SK-N-SH treated with all-trans-retinoic acid at 6 μM for 48 hours (cell line): ENCODE results near the gene IL26.

Experiments
- ARNTL ChIP-seq: fragments of 450-650 bp; formaldehyde crosslinking; IDR thresholded peaks from 2 replicates; pipeline ENCODE4 v1.5.0; 2020; ENCODE audit warnings: low read depth, mild to moderate bottlenecking, moderate library complexity, borderline replicate concordance
- BACH2 ChIP-seq: fragments of 250-450 bp; sonication (Bioruptor Pico); IDR thresholded peaks from 2 replicates; pipeline ENCODE4 v1.9.0; 2021; ENCODE audit warnings: mild to moderate bottlenecking, borderline replicate concordance
- CSRNP3 ChIP-seq: fragments of 250-450 bp; sonication (Bioruptor Pico); IDR thresholded peaks from 2 replicates; pipeline ENCODE4 v1.5.1; 2021; ENCODE audit warnings: mild to moderate bottlenecking, moderate library complexity
- PATZ1 ChIP-seq: fragments of 250-450 bp; sonication (Bioruptor Pico); IDR thresholded peaks from 2 replicates; pipeline ENCODE4 v1.8.0; 2020; ENCODE audit warnings: mild to moderate bottlenecking, moderate library complexity, borderline replicate concordance
- RARB ChIP-seq: fragments of 250-450 bp; sonication (Bioruptor Pico); IDR thresholded peaks from 2 replicates; pipeline ENCODE4 v1.8.0; 2021; ENCODE audit warnings: mild to moderate bottlenecking, moderate library complexity
- SNAI2 ChIP-seq: fragments of 250-450 bp; sonication (Bioruptor Pico); IDR thresholded peaks from 2 replicates; pipeline ENCODE4 v1.5.0; 2020; ENCODE audit warnings: mild to moderate bottlenecking, moderate library complexity
- TSHZ2 ChIP-seq: fragments of 250-450 bp; sonication (Bioruptor Pico); IDR thresholded peaks from 2 replicates; pipeline ENCODE4 v1.5.0; 2020; ENCODE audit warnings: mild to moderate bottlenecking, moderate library complexity
- ZFP3 ChIP-seq: fragments of 250-450 bp; sonication (Bioruptor Pico); IDR thresholded peaks from 2 replicates; pipeline ENCODE4 v1.5.0; 2020; ENCODE audit warnings: mild to moderate bottlenecking, moderate library complexity
- ZNF565 ChIP-seq: fragments of 450-650 bp; formaldehyde crosslinking; conservative IDR thresholded peaks from 2 replicates; pipeline ENCODE4 v1.5.0; 2020; ENCODE audit warnings: low read depth, mild to moderate bottlenecking, moderate library complexity
- ZNF8 ChIP-seq: fragments of 450-650 bp; formaldehyde crosslinking; IDR thresholded peaks from 2 replicates; pipeline ENCODE4 v1.5.0; 2020; ENCODE audit warnings: mild to moderate bottlenecking, moderate library complexity

GRCh38 chr12:68156636-68157035 lies 69.0 kb downstream of the IL26 start:
- TF ChIP-seq CSRNP3 (CRISPR knock-in tag) (no peak), PATZ1 (CRISPR knock-in tag) (no peak), TSHZ2 (CRISPR knock-in tag) (no peak), BACH2 (CRISPR knock-in tag) (no peak), ZFP3 (no peak), RARB (no peak), SNAI2 (CRISPR knock-in tag) (no peak), ZNF565 (CRISPR knock-in tag) (no peak), ZNF8 (CRISPR knock-in tag) (no peak), ARNTL (CRISPR knock-in tag) (no peak)
